HepG2 (cell line): ENCODE measurements around the gene KLHL18. TPM values are rescaled to one million over a fixed set of nuclear protein-coding genes. Genes with fewer than 3 reads are reported as not detected.

Experiments
- ATAC-seq: fragments of 200-7000 bp; cut with Tn5 transposase; 3 replicates; pipeline ENCODE4 v1.9.1; 2020; ENCODE audit warnings: mild to moderate bottlenecking, moderate library complexity
- BruUV-seq: library from RNA; stranded (reverse); fragments of 400-500 nt; replicated peaks from 2 replicates; lab custom pipeline; 2021; lab: Mats Ljungman, UMichigan
- CTCF ChIA-PET: fragments of 300-600 bp; formaldehyde crosslinking; extraction: SDS; loops from one replicate; lab custom pipeline; 2021; ENCODE audit warnings: low total read pairs, inconsistent platforms, low intra/inter-chr PET ratio; lab: Yijun Ruan, JAX
- POLR2A ChIA-PET: fragments of 350-600 bp; sonication (Branson Sonifier 250); formaldehyde crosslinking; loops from one replicate; lab custom pipeline; 2020; ENCODE audit warnings: antibody characterized with exemption, inconsistent platforms; lab: Yijun Ruan, JAX
- DNase-seq: peaks from one replicate; pipeline ENCODE4 v3.0.0-alpha.2; 2015; ENCODE audit warnings: low spot score
- FAIRE-seq: peaks from 3 replicates; lab custom pipeline; 2011; peaks lifted over from hg19 to GRCh38; lab: Jason Lieb, UNC
- H2AFZ ChIP-seq: one replicate; pipeline ENCODE4 v1.6.1; 2011; ENCODE audit warnings: low read length, inconsistent platforms
- H3K27ac ChIP-seq: fragments of 300-600 bp; 3 replicates; pipeline ENCODE4 v1.8.0; 2011; ENCODE audit warnings: mixed run types, mild to moderate bottlenecking, mixed read lengths, low read length, inconsistent platforms; ENCODE audit not compliant: insufficient read depth; ENCODE audit errors: extremely low read length
- H3K27me3 ChIP-seq, 2 experiments: fragments of 200-600 bp in 1 of 2; 2 replicates in 1 of 2; 3 replicates in 1 of 2; pipeline versions ENCODE4 v1.6.0 to v1.8.0; 2011; ENCODE audit warnings: low read length in 2 of 2, mild to moderate bottlenecking in 2 of 2, moderate library complexity in 2 of 2, inconsistent platforms in 1 of 2; ENCODE audit not compliant: insufficient read depth in 2 of 2, control insufficient read depth in 1 of 2
- H3K36me3 ChIP-seq, 2 experiments: fragments of 200-600 bp in 1 of 2; replicated peaks in 1 of 2; 2 replicates in 1 of 2; 3 replicates in 1 of 2; pipeline versions ENCODE4 v1.5.1 to v1.8.0; 2011; ENCODE audit warnings: low read length in 2 of 2, inconsistent platforms in 1 of 2; ENCODE audit not compliant: insufficient read depth in 2 of 2, control insufficient read depth in 1 of 2
- H3K4me1 ChIP-seq: 2 replicates; pipeline ENCODE4 v1.5.1; 2012; ENCODE audit warnings: low read length, inconsistent platforms; ENCODE audit not compliant: insufficient read depth
- H3K4me2 ChIP-seq: 2 replicates; pipeline ENCODE4 v1.6.0; 2011; ENCODE audit warnings: low read depth, low read length, inconsistent platforms
- H3K4me3 ChIP-seq, 3 experiments: fragments of 200-600 bp in 1 of 3; sonication (generic), shearing (Covaris generic) in 1 of 3; replicated peaks in 1 of 3; 2 replicates each; pipeline ENCODE4 v1.5.1; 2011 to 2016; ENCODE audit warnings: low read length in 3 of 3, inconsistent platforms in 2 of 3, low read depth in 2 of 3, mild to moderate bottlenecking in 2 of 3, control low read depth in 1 of 3, mixed read lengths in 1 of 3; ENCODE audit not compliant: insufficient read depth in 1 of 3
- H3K79me2 ChIP-seq: one replicate; pipeline ENCODE4 v1.6.1; 2011; ENCODE audit warnings: low read length, inconsistent platforms; ENCODE audit not compliant: insufficient read depth
- H3K9ac ChIP-seq: 2 replicates; pipeline ENCODE4 v1.6.0; 2011; ENCODE audit warnings: mild to moderate bottlenecking, low read depth, low read length, inconsistent platforms; ENCODE audit not compliant: insufficient read depth
- H3K9me3 ChIP-seq: 2 replicates; pipeline ENCODE4 v1.5.1; 2012; ENCODE audit warnings: mild to moderate bottlenecking, low read length
- H4K20me1 ChIP-seq: 2 replicates; pipeline ENCODE4 v1.6.0; 2011; ENCODE audit warnings: inconsistent platforms, mild to moderate bottlenecking, low read length, moderate library complexity; ENCODE audit not compliant: insufficient read depth
- AGO2 ChIP-seq: fragments of 200-400 bp; formaldehyde crosslinking; optimal IDR thresholded peaks from 2 replicates; pipeline ENCODE3; 2017; ENCODE audit warnings: mild to moderate bottlenecking, low read depth, low read length, moderate library complexity
- SPEN ChIP-seq: sonication (generic); formaldehyde crosslinking; IDR thresholded peaks from 2 replicates; pipeline ENCODE4 v1.5.1; 2020; ENCODE audit warnings: low read depth, mild to moderate bottlenecking, missing genetic modification reagents
- ZMYM3 ChIP-seq: sonication (generic); formaldehyde crosslinking; IDR thresholded peaks from 2 replicates; pipeline ENCODE4 v1.5.1; 2020; ENCODE audit warnings: mild to moderate bottlenecking, missing genetic modification reagents
- ZNF263 ChIP-seq: sonication (generic); formaldehyde crosslinking; IDR thresholded peaks from 2 replicates; pipeline ENCODE4 v1.4.0; 2020; ENCODE audit warnings: missing genetic modification reagents
- ZNF644 ChIP-seq: IDR thresholded peaks from 2 replicates; pipeline ENCODE4 v1.6.1; 2016; ENCODE audit warnings: low read depth
- ZNF687 ChIP-seq: sonication (generic); formaldehyde crosslinking; IDR thresholded peaks from 2 replicates; pipeline ENCODE4 v1.5.1; 2020; ENCODE audit warnings: mild to moderate bottlenecking, missing genetic modification reagents, moderate library complexity
- WGBS: methylation state at CpG from one replicate; pipeline ENCODE4 v1.1.6; 2017; ENCODE audit warnings: low lambda C conversion rate; 5-methylcytosine and 5-hydroxymethylcytosine counted together
- in situ Hi-C: cut with HindIII; loops from 2 replicates; pipeline ENCODE4 v1.10.0; 2017; ENCODE audit warnings: low pct_unique_long_range_greater_than_20kb; ENCODE audit not compliant: extremely low pct_ligation_motif_present
- intact Hi-C: fragments of 100-400 bp; cut with micrococcal nuclease; formaldehyde crosslinking; loops from one replicate; pipeline ENCODE4 v1.10.0; 2022; ENCODE audit not compliant: unreplicated experiment
- polyA plus RNA-seq, 8 experiments: library from polyadenylated mRNA; depleted of rRNA in 3 of 8; stranded (reverse) in 7 of 8; unstranded in 1 of 8; fragments of >200 nt; fragmentation: Illumina TruSeq in 4 of 8; extraction: Trizol in 4 of 8; gene quantifications; 2 replicates each; pipeline versions ENCODE4 v1.2.1 to v1.2.3, GENCODE V29; 2011 to 2016; ENCODE audit warnings: low read depth in 4 of 8, missing spikeins in 1 of 8, mixed read lengths in 1 of 8; ENCODE audit not compliant: insufficient read depth in 1 of 8
- total RNA-seq, 5 experiments: library from RNA; depleted of rRNA; stranded (reverse); fragments of >200 nt; fragmentation: Illumina TruSeq; extraction: Trizol; gene quantifications; 2 replicates each; pipeline ENCODE4 v1.2.3, GENCODE V29; 2016; ENCODE audit warnings: low read depth in 1 of 5
- TF ChIP-seq, protein P1 (sequence below): sonication (generic); formaldehyde crosslinking; IDR thresholded peaks from 2 replicates; pipeline ENCODE4 v1.5.0; 2020; ENCODE audit warnings: mild to moderate bottlenecking, missing genetic modification reagents

The KLHL18 gene
- total and polyA plus RNA-seq, 2 of the 13 experiments (the other 11 are each of a cell fraction or from before 2014, with no cell fraction given): 17.5 to 18.8 TPM

GRCh38 chr3:47259114-47259513 lies 23.6 kb upstream of the KLHL18 start:
- ChIA-PET POLR2A (no interaction called here), CTCF (no interaction called here)
- H3K9ac ChIP-seq: peak overlapping the region; percentile 22; the same call in 1 of the 2 replicates
- H3K9me3 ChIP-seq: no peaks in the 10 kb centered on the region
- TF ChIP-seq ZNF644 (CRISPR knock-in tag) (0 out of 2 replicates have a peak, but pooled peaks have one; percentile 8), SPEN (CRISPR knock-in tag) (no peak), ZMYM3 (CRISPR knock-in tag) (0 out of 2 replicates have a peak, but pooled peaks have one; percentile 36), AGO2 (no peak), ZNF687 (CRISPR knock-in tag) (peak; percentile 33), ZNF263 (CRISPR knock-in tag) (0 out of 2 replicates have a peak, but pooled peaks have one; percentile 29)
- TF ChIP-seq, protein P1, sequence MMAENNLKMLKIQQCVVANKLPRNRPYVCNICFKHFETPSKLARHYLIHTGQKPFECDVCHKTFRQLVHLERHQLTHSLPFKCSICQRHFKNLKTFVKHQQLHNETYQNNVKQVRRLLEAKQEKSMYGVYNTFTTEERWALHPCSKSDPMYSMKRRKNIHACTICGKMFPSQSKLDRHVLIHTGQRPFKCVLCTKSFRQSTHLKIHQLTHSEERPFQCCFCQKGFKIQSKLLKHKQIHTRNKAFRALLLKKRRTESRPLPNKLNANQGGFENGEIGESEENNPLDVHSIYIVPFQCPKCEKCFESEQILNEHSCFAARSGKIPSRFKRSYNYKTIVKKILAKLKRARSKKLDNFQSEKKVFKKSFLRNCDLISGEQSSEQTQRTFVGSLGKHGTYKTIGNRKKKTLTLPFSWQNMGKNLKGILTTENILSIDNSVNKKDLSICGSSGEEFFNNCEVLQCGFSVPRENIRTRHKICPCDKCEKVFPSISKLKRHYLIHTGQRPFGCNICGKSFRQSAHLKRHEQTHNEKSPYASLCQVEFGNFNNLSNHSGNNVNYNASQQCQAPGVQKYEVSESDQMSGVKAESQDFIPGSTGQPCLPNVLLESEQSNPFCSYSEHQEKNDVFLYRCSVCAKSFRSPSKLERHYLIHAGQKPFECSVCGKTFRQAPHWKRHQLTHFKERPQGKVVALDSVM (CRISPR knock-in tag): peak; percentile 65; the same call in 1 of the 2 replicates
- no peak overlapping the region for H3K27ac ChIP-seq
- H3K27me3 ChIP-seq: no peaks in the 10 kb centered on the region; a peak in 3 of 5 replicates
- no TSS peak for BruUV-seq
- in situ Hi-C loops (no loop called here), intact Hi-C loops (no loop called here)
- DNase-seq (no peak), FAIRE-seq (no peak), ATAC-seq (peak; percentile 72)
- H3K79me2 ChIP-seq: no peaks in the 10 kb centered on the region
- peak overlapping the region; percentile 90 for H2AFZ ChIP-seq
- peak overlapping the region; percentile 3 to 48 (median 15); a peak in 4 of 6 replicates for H3K4me3 ChIP-seq
- no peaks in the 10 kb centered on the region for H4K20me1 ChIP-seq
- peaks cover 10% of the 10 kb centered on the region for H3K4me1 ChIP-seq
- H3K36me3 ChIP-seq: no peaks in the 10 kb centered on the region
- peak overlapping the region; percentile 87 for H3K4me2 ChIP-seq
- 20% methylated on average over 3 of the region's 3 CpGs for WGBS
